ENCODE measurements around the gene ATF7.

ATF7 gene

DNA sequence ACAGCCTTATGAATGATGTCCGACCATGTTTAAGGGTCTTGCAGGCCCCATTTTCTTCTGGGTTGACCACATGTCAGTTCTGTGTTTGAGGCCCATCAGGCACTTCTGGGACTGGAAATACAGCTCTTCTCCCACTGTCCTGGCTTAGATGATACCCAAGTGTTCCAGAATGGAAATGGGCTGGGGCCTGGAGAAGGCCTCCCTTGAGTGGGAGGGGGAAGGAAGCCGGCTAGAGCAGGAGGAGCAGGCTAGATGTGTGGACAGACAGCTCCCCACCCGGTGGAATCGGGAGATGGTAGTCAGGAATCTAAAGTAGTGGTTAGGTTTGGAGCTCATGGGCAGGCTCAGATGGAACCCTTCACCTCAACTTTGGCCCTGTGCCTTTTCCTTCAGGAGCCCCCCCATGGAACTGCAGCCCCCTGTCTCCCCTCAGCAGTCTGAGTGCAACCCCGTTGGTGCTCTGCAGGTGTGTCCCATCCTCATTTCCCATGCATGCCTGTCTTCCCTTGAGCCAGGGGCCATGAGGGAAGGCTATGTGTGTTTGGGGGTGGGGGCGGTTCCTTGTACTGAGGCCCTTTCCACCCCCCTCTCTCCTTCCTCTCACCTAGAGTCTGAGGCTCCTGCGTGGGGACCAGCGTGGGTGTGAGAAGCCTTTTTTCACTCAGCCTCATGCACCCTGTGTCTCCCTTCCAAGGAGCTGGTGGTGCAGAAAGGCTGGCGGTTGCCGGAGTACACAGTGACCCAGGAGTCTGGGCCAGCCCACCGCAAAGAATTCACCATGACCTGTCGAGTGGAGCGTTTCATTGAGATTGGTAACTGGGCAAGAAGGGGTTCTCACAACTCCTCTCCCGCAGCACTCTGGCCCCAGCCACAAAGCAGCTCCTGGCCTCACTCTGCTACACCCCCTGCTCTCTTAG is 121.9 kb downstream of the ATF7 start:
- no peak for DNase-seq (ENCODE audit: low spot score)
- peaks cover 15 to 16% of the 10 kb centered on the region in 2 donors for H3K4me1 ChIP-seq (ENCODE audit: control insufficient read depth in 2 of 2, insufficient read depth in 1 of 2, low read depth in 1 of 2, low read length in 2 of 2)
- no peak overlapping the region for H2BK120ac ChIP-seq (ENCODE audit: low read depth, low read length)
- WGBS, 2 donors (ENCODE audit: extremely low coverage in 2 of 2, insufficient read length in 2 of 2, insufficient replicate concordance in 1 of 2): no CpG with 5 or more reads among the region's 14 CpGs
- H3K9me3 ChIP-seq (replicated peaks in 1 of 2; ENCODE audit: control insufficient read depth in 2 of 2, insufficient read depth in 1 of 2, low read depth in 1 of 2, low read length in 2 of 2): no peaks in the 10 kb centered on the region
- peaks cover 6% of the 10 kb centered on the region for H3K79me1 ChIP-seq (ENCODE audit: low read depth, low read length)
- no peak overlapping the region for H2BK5ac ChIP-seq (ENCODE audit: low read length)
- no peak overlapping the region for H3K4me2 ChIP-seq (ENCODE audit: insufficient read depth, low read length, poor library complexity, severe bottlenecking)
- H2AK5ac ChIP-seq (ENCODE audit: low read depth, low read length): no peak overlapping the region
- H4K91ac ChIP-seq (ENCODE audit: low read depth, low read length, poor library complexity): no peak overlapping the region
- no peak overlapping the region for H2BK15ac ChIP-seq (ENCODE audit: low read length)
- H3K23ac ChIP-seq (ENCODE audit: low read depth, low read length, poor library complexity): no peak overlapping the region
- H3K36me3 ChIP-seq (replicated peaks in 1 of 2; ENCODE audit: control insufficient read depth in 2 of 2, insufficient read depth in 2 of 2, low read length in 2 of 2): peaks cover 13 to 52% of the 10 kb centered on the region in 2 donors
- H3K18ac ChIP-seq (ENCODE audit: low read length): no peak overlapping the region
- no peaks in the 10 kb centered on the region for H3K27me3 ChIP-seq (ENCODE audit: control insufficient read depth in 3 of 3, insufficient read depth in 3 of 3, low read depth in 1 of 3, low read length in 3 of 3)
- no peak overlapping the region for H2BK12ac ChIP-seq (ENCODE audit: low read length)
- no peak overlapping the region for H3K4ac ChIP-seq (ENCODE audit: low read length)
- H4K8ac ChIP-seq (ENCODE audit: low read depth, low read length): no peak overlapping the region
- no peak overlapping the region for H3K4me3 ChIP-seq (ENCODE audit: low read length in 2 of 2)
- H3K14ac ChIP-seq (ENCODE audit: low read length): no peak overlapping the region
- no peak overlapping the region for H3K9ac ChIP-seq (ENCODE audit: low read depth, low read length, poor library complexity)
- no peak overlapping the region for H2AFZ ChIP-seq (ENCODE audit: low read length)
- H3K27ac ChIP-seq (replicated peaks; ENCODE audit: low read length): no peak overlapping the region

GRCh38 chr12:53502983-53503728 is 123.0 kb downstream of the ATF7 start:
- Histone ChIP-seq H3K4me2 (ENCODE audit: insufficient read depth, low read length, poor library complexity, severe bottlenecking) (no peak overlapping the region), H3K79me1 (ENCODE audit: low read depth, low read length) (peaks cover 6% of the 10 kb centered on the region), H3K23ac (ENCODE audit: low read depth, low read length, poor library complexity) (no peak overlapping the region), H3K18ac (ENCODE audit: low read length) (no peak overlapping the region), H2BK15ac (ENCODE audit: low read length) (no peak overlapping the region), H3K4me3 (ENCODE audit: low read length in 2 of 2) (no peak overlapping the region), H3K14ac (ENCODE audit: low read length) (no peak overlapping the region), H2BK120ac (ENCODE audit: low read depth, low read length) (no peak overlapping the region), H2AK5ac (ENCODE audit: low read depth, low read length) (no peak overlapping the region), H3K9me3 (replicated peaks in 1 of 2; ENCODE audit: control insufficient read depth in 2 of 2, insufficient read depth in 1 of 2, low read depth in 1 of 2, low read length in 2 of 2) (no peaks in the 10 kb centered on the region), H3K27ac (replicated peaks; ENCODE audit: low read length) (no peak overlapping the region), H2BK5ac (ENCODE audit: low read length) (no peak overlapping the region), H3K4ac (ENCODE audit: low read length) (no peak overlapping the region), H2BK12ac (ENCODE audit: low read length) (no peak overlapping the region), H2AFZ (ENCODE audit: low read length) (no peak overlapping the region), H4K8ac (ENCODE audit: low read depth, low read length) (no peak overlapping the region), H3K36me3 (replicated peaks in 1 of 2; ENCODE audit: control insufficient read depth in 2 of 2, insufficient read depth in 2 of 2, low read length in 2 of 2) (peaks cover 13 to 52% of the 10 kb centered on the region in 2 donors), H4K91ac (ENCODE audit: low read depth, low read length, poor library complexity) (no peak overlapping the region), H3K4me1 (ENCODE audit: control insufficient read depth in 2 of 2, insufficient read depth in 1 of 2, low read depth in 1 of 2, low read length in 2 of 2) (peaks cover 21 to 23% of the 10 kb centered on the region in 2 donors), H3K27me3 (ENCODE audit: control insufficient read depth in 3 of 3, insufficient read depth in 3 of 3, low read depth in 1 of 3, low read length in 3 of 3) (no peaks in the 10 kb centered on the region), H3K9ac (ENCODE audit: low read depth, low read length, poor library complexity) (no peak overlapping the region)
- WGBS, 2 donors (ENCODE audit: extremely low coverage in 2 of 2, insufficient read length in 2 of 2, insufficient replicate concordance in 1 of 2): no CpG with 5 or more reads among the region's 10 CpGs
- DNase-seq (ENCODE audit: low spot score): no peak

DNA sequence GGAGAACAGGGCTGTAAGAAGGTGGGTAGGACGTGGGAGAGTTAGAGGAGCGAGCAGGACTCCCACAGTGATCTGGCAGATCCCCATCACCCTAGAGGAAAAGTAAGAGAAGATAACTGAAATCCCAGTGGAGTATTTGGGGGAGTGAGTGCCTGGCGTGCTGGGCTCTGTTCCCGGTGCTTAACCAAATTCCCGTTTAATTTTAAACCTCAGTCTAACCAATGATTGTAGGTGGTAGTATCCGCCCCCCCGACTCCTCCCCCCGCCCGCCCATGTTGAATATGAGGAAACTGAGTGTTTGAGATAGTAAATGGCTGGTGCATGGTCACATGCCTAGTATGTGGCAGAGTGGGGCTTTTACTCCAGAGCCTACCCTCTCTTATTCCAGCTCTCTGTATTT is 123.9 kb downstream of the ATF7 start:
- Histone ChIP-seq H2BK12ac (ENCODE audit: low read length) (no peak overlapping the region), H2AK5ac (ENCODE audit: low read depth, low read length) (peak overlapping the region; percentile 99), H2BK15ac (ENCODE audit: low read length) (peak overlapping the region; percentile 52), H3K4me1 (ENCODE audit: control insufficient read depth in 2 of 2, insufficient read depth in 1 of 2, low read depth in 1 of 2, low read length in 2 of 2) (peaks cover 23 to 27% of the 10 kb centered on the region in 2 donors), H3K9ac (ENCODE audit: low read depth, low read length, poor library complexity) (peak overlapping the region; percentile 99), H4K91ac (ENCODE audit: low read depth, low read length, poor library complexity) (no peak overlapping the region), H4K8ac (ENCODE audit: low read depth, low read length) (no peak overlapping the region), H3K4me3 (ENCODE audit: low read length in 2 of 2) (peak overlapping the region in 1 of 2 donors; percentile 97), H3K14ac (ENCODE audit: low read length) (no peak overlapping the region), H2AFZ (ENCODE audit: low read length) (no peak overlapping the region), H3K79me1 (ENCODE audit: low read depth, low read length) (peaks cover 6% of the 10 kb centered on the region), H2BK5ac (ENCODE audit: low read length) (no peak overlapping the region), H3K36me3 (replicated peaks in 1 of 2; ENCODE audit: control insufficient read depth in 2 of 2, insufficient read depth in 2 of 2, low read length in 2 of 2) (peaks cover 13 to 51% of the 10 kb centered on the region in 2 donors), H3K18ac (ENCODE audit: low read length) (no peak overlapping the region), H3K4ac (ENCODE audit: low read length) (no peak overlapping the region), H2BK120ac (ENCODE audit: low read depth, low read length) (no peak overlapping the region), H3K9me3 (replicated peaks in 1 of 2; ENCODE audit: control insufficient read depth in 2 of 2, insufficient read depth in 1 of 2, low read depth in 1 of 2, low read length in 2 of 2) (no peaks in the 10 kb centered on the region), H3K27me3 (ENCODE audit: control insufficient read depth in 3 of 3, insufficient read depth in 3 of 3, low read depth in 1 of 3, low read length in 3 of 3) (no peaks in the 10 kb centered on the region), H3K4me2 (ENCODE audit: insufficient read depth, low read length, poor library complexity, severe bottlenecking) (no peak overlapping the region), H3K27ac (replicated peaks; ENCODE audit: low read length) (no peak overlapping the region), H3K23ac (ENCODE audit: low read depth, low read length, poor library complexity) (peak overlapping the region; percentile 97)
- no peak for DNase-seq (ENCODE audit: low spot score)
- no CpG with 5 or more reads among the region's 9 CpGs for WGBS, 2 donors (ENCODE audit: extremely low coverage in 2 of 2, insufficient read length in 2 of 2, insufficient replicate concordance in 1 of 2)
